GM23338 (cell line): ENCODE results near the gene TNFRSF11A. TPM values are rescaled to one million over a fixed set of nuclear protein-coding genes. Genes with fewer than 3 reads are reported as not detected.

Experiments used
- ATAC-seq: fragments of 200-7000 bp; cut with Tn5 transposase; 3 replicates; pipeline ENCODE4 v1.9.1; 2020
- DNase-seq: peaks from one replicate; pipeline ENCODE4 v3.0.0-alpha.2; 2015; ENCODE audit warnings: low spot score
- H2AFZ ChIP-seq: fragments of 200-600 bp; sonication (generic); 2 replicates; pipeline ENCODE4 v1.8.0; 2016; ENCODE audit warnings: antibody characterized with exemption, mild to moderate bottlenecking, moderate library complexity
- H3F3A ChIP-seq: fragments of 200-600 bp; sonication (generic); replicated peaks from 2 replicates; pipeline ENCODE4 v1.8.0; 2017; ENCODE audit warnings: antibody characterized with exemption, mixed run types, low read depth
- H3K27ac ChIP-seq: fragments of 200-600 bp; sonication (generic); 2 replicates; pipeline ENCODE4 v1.6.1; 2016; ENCODE audit warnings: low read depth
- H3K27me3 ChIP-seq: fragments of 200-600 bp; sonication (generic); 2 replicates; pipeline ENCODE4 v1.8.0; 2016; ENCODE audit warnings: mild to moderate bottlenecking, mixed run types, moderate library complexity; ENCODE audit not compliant: insufficient read depth
- H3K36me3 ChIP-seq: fragments of 200-600 bp; sonication (generic); 2 replicates; pipeline ENCODE4 v1.8.0; 2016; ENCODE audit warnings: mild to moderate bottlenecking; ENCODE audit not compliant: insufficient read depth
- H3K4me1 ChIP-seq: fragments of 200-600 bp; sonication (generic); 2 replicates; pipeline ENCODE4 v1.8.0; 2016; ENCODE audit warnings: mild to moderate bottlenecking, moderate library complexity; ENCODE audit not compliant: insufficient read depth
- H3K4me2 ChIP-seq: fragments of 200-600 bp; sonication (generic); 2 replicates; pipeline ENCODE4 v1.7.1; 2017; ENCODE audit warnings: mixed run types
- H3K4me3 ChIP-seq: fragments of 200-600 bp; sonication (generic); 2 replicates; pipeline ENCODE4 v1.6.1; 2016; ENCODE audit warnings: mixed run types
- H3K79me2 ChIP-seq: fragments of 200-600 bp; sonication (generic); replicated peaks from 2 replicates; pipeline ENCODE4 v1.8.0; 2017; ENCODE audit warnings: mild to moderate bottlenecking; ENCODE audit not compliant: insufficient read depth
- H3K9me2 ChIP-seq: fragments of 200-600 bp; sonication (generic); 2 replicates; pipeline ENCODE4 v1.8.0; 2017; ENCODE audit not compliant: insufficient read depth
- H4K20me1 ChIP-seq: fragments of 200-600 bp; sonication (generic); replicated peaks from 2 replicates; pipeline ENCODE4 v1.8.0; 2017; ENCODE audit warnings: mild to moderate bottlenecking; ENCODE audit not compliant: insufficient read depth
- H3K27ac Mint-ChIP-seq: 2 replicates; pipeline ENCODE4 v1.8.0; 2020; ENCODE audit warnings: inconsistent platforms, mild to moderate bottlenecking, moderate library complexity, mixed read lengths
- H3K27me3 Mint-ChIP-seq: 3 replicates; pipeline ENCODE4 v1.8.0; 2022; ENCODE audit warnings: low read depth, mild to moderate bottlenecking, moderate library complexity, mixed read lengths, inconsistent platforms; ENCODE audit not compliant: insufficient read depth, poor library complexity
- H3K36me3 Mint-ChIP-seq: 3 replicates; pipeline ENCODE4 v1.8.0; 2021; ENCODE audit warnings: low read depth, mild to moderate bottlenecking, inconsistent platforms, moderate library complexity, mixed read lengths
- H3K4me1 Mint-ChIP-seq: 3 replicates; pipeline ENCODE4 v1.8.0; 2020; ENCODE audit warnings: mild to moderate bottlenecking, inconsistent platforms, mixed read lengths
- H3K4me3 Mint-ChIP-seq: 3 replicates; pipeline ENCODE4 v1.8.0; 2021; ENCODE audit warnings: moderate library complexity, mild to moderate bottlenecking, inconsistent platforms, mixed read lengths
- H3K9me3 Mint-ChIP-seq: 3 replicates; pipeline ENCODE4 v1.8.0; 2020; ENCODE audit warnings: moderate library complexity, mild to moderate bottlenecking, inconsistent platforms, mixed read lengths
- CTCF ChIP-seq, 2 experiments: fragments of 200-600 bp in 1 of 2; sonication (generic) in 1 of 2; conservative IDR thresholded peaks; 2 replicates each; pipeline versions ENCODE4 v1.5.1 to v1.6.1; 2016 to 2017; ENCODE audit warnings: antibody characterized with exemption in 2 of 2, low read depth in 2 of 2, mild to moderate bottlenecking in 2 of 2, moderate library complexity in 1 of 2
- ETS1 ChIP-seq: IDR thresholded peaks from 2 replicates; pipeline ENCODE4 v1.6.1; 2016; ENCODE audit warnings: antibody characterized with exemption
- EZH2 ChIP-seq: fragments of 200-600 bp; sonication (generic); IDR thresholded peaks from one replicate; pipeline ENCODE4 v1.8.0; 2017; ENCODE audit warnings: antibody characterized with exemption, mild to moderate bottlenecking, low read depth; ENCODE audit not compliant: unreplicated experiment
- JUNB ChIP-seq: IDR thresholded peaks from one replicate; pipeline ENCODE4 v1.6.1; 2016; ENCODE audit warnings: antibody characterized with exemption; ENCODE audit not compliant: unreplicated experiment
- REST ChIP-seq: IDR thresholded peaks from one replicate; pipeline ENCODE4 v1.6.1; 2018; ENCODE audit warnings: antibody characterized with exemption; ENCODE audit not compliant: unreplicated experiment
- STAT1 ChIP-seq: IDR thresholded peaks from one replicate; pipeline ENCODE4 v1.6.1; 2016; ENCODE audit warnings: antibody characterized with exemption; ENCODE audit not compliant: unreplicated experiment
- ZNF114 ChIP-seq: fragments of 250-450 bp; sonication (Bioruptor Pico); IDR thresholded peaks from 2 replicates; pipeline ENCODE4 v1.5.0; 2020; ENCODE audit warnings: mild to moderate bottlenecking, moderate library complexity
- polyA plus RNA-seq: library from polyadenylated mRNA; unstranded; fragments of >200 nt; fragmentation: Nextera tagmentation; extraction: Ambion mirVana; gene quantifications from 2 replicates; pipeline ENCODE4 v1.2.1, GENCODE V29; 2016
- total RNA-seq: library from RNA; depleted of rRNA; stranded (reverse); fragments of >200 nt; shearing (Covaris generic); gene quantifications from 2 replicates; pipeline ENCODE4 v1.2.3, GENCODE V29; 2014

Gene TNFRSF11A
- total and polyA plus RNA-seq, 2 experiments from 2014 or later: 3.8 to 7.3 TPM

- TF ChIP-seq REST: no peak
- TF ChIP-seq CTCF (conservative IDR thresholded peaks at IDR 0.05; ENCODE audit: low read depth in 2 of 2): no peak
- TF ChIP-seq EZH2: no peak
- TF ChIP-seq STAT1: no peak
- no peak for TF ChIP-seq ETS1
These were observed 36.1 kb upstream of the TNFRSF11A start (continued) for GRCh38 chr18:62289047-62289446.

GRCh38 chr18:62294073-62294472 is 31.0 kb upstream of the TNFRSF11A start:
- Histone ChIP-seq H3K27me3 (no peaks in the 10 kb centered on the region), H3F3A (no peaks in the 10 kb centered on the region), H3K79me2 (no peaks in the 10 kb centered on the region), H3K27ac (no peak overlapping the region), H2AFZ (no peak overlapping the region), H4K20me1 (no peaks in the 10 kb centered on the region; the same call in 1 of the 2 replicates), H3K36me3 (peaks cover 2% of the 10 kb centered on the region; the same call in 1 of the 2 replicates), H3K4me1 (no peaks in the 10 kb centered on the region), H3K4me3 (no peak overlapping the region), H3K9me2 (no peaks in the 10 kb centered on the region), H3K4me2 (no peak overlapping the region)
- H3K9me3 Mint-ChIP-seq: no peaks in the 10 kb centered on the region
- H3K4me1 Mint-ChIP-seq: no peaks in the 10 kb centered on the region
- no peaks in the 10 kb centered on the region for H3K36me3 Mint-ChIP-seq
- H3K27ac Mint-ChIP-seq: no peak overlapping the region
- no peak for TF ChIP-seq CTCF (conservative IDR thresholded peaks at IDR 0.05; ENCODE audit: low read depth in 2 of 2)
- no peak for TF ChIP-seq JUNB
- no peak for TF ChIP-seq ZNF114 (CRISPR knock-in tag)
- H3K27me3 Mint-ChIP-seq: no peaks in the 10 kb centered on the region
- ATAC-seq (no peak), DNase-seq (no peak)
- no peak overlapping the region for H3K4me3 Mint-ChIP-seq
